Frontal cortex (tissue), 4 donors: ENCODE results near the gene TENT4A. TPM values are rescaled to one million over a fixed set of nuclear protein-coding genes. Genes with fewer than 3 reads are reported as not detected.

Source experiments
- DNase-seq, 2 donors: peaks; one replicate each; pipeline ENCODE4 v3.0.0; 2012; ENCODE audit warnings: low spot score in 2 of 2
- FAIRE-seq: peaks from 2 replicates; lab custom pipeline; 2012; peaks lifted over from hg19 to GRCh38; lab: Jason Lieb, UNC
- total RNA-seq: library from RNA; depleted of rRNA; stranded (reverse); fragments of >200 nt; gene quantifications from one replicate; pipeline ENCODE4 v1.2.3, GENCODE V29; 2014
- donor health status: control.
- donor health status: control.
- donor health status: control.

The TENT4A gene
- total RNA-seq, 1 donor from 2014 or later, result 11.0 TPM

GRCh38 chr5:6715758-6716628 is 2.8 kb downstream of the TENT4A start:
- FAIRE-seq (no peak), DNase-seq (no peak)

GRCh38 chr5:6716629-6717149 is 3.5 kb downstream of the TENT4A start:
- DNase-seq (no peak), FAIRE-seq (no peak)

- DNase-seq, result no peak
- FAIRE-seq, result no peak
Observed at GRCh38 chr5:6717247-6717646, 4.0 kb downstream of the TENT4A start.

- DNase-seq, result no peak
Observed at GRCh38 chr5:6717687-6718086, 4.5 kb downstream of the TENT4A start.

GRCh38 chr5:6718161-6718681 is 5.0 kb downstream of the TENT4A start:
- DNase-seq, result no peak
- no peak for FAIRE-seq

More at GRCh38 chr5:6717687-6718086, 4.5 kb downstream of the TENT4A start:
- FAIRE-seq, result no peak

GRCh38 chr5:6718718-6719117 is 5.5 kb downstream of the TENT4A start:
- FAIRE-seq (no peak), DNase-seq (no peak)

GRCh38 chr5:6719417-6719816 is 6.2 kb downstream of the TENT4A start:
- DNase-seq, result no peak
- FAIRE-seq, result no peak

GRCh38 chr5:6719896-6720560 is 6.8 kb downstream of the TENT4A start:
- no peak for DNase-seq

GRCh38 chr5:6720561-6720921 is 7.3 kb downstream of the TENT4A start:
- FAIRE-seq (no peak), DNase-seq (no peak)

More at GRCh38 chr5:6719896-6720560, 6.8 kb downstream of the TENT4A start:
- FAIRE-seq, result no peak

- no peak for FAIRE-seq
Observed at GRCh38 chr5:6721442-6721841, 8.2 kb downstream of the TENT4A start.

GRCh38 chr5:6722015-6722414 is 8.8 kb downstream of the TENT4A start:
- DNase-seq, result no peak
- no peak for FAIRE-seq

More at GRCh38 chr5:6721442-6721841, 8.2 kb downstream of the TENT4A start:
- DNase-seq, result no peak

GRCh38 chr5:6723122-6723815 is 10.0 kb downstream of the TENT4A start:
- no peak for DNase-seq
- no peak for FAIRE-seq

- no peak for FAIRE-seq
- DNase-seq, result no peak
Observed at GRCh38 chr5:6723816-6724300, 10.6 kb downstream of the TENT4A start.

- FAIRE-seq (no peak), DNase-seq (no peak)
Observed at GRCh38 chr5:6724321-6724929, 11.2 kb downstream of the TENT4A start.

- FAIRE-seq, result no peak
- no peak for DNase-seq
Observed at GRCh38 chr5:6725421-6725820, 12.2 kb downstream of the TENT4A start.

- DNase-seq (no peak), FAIRE-seq (no peak)
Observed at GRCh38 chr5:6726006-6726405, 12.8 kb downstream of the TENT4A start.

- DNase-seq (no peak), FAIRE-seq (no peak)
Observed at GRCh38 chr5:6727231-6727630, 14.0 kb downstream of the TENT4A start.

- FAIRE-seq (no peak), DNase-seq (no peak)
Observed at GRCh38 chr5:6728011-6728794, 15.0 kb downstream of the TENT4A start.

- no peak for FAIRE-seq
- DNase-seq, result no peak
Observed at GRCh38 chr5:6728795-6729183, 15.6 kb downstream of the TENT4A start.
